DOHH2 (cell line): ENCODE data around the gene BAIAP2.

ENCODE experiments used
- CTCF ChIP-seq: fragments of 200-600 bp; sonication (generic); IDR thresholded peaks from one replicate; pipeline ENCODE4 v1.5.1; 2014; ENCODE audit warnings: antibody characterized with exemption, mild to moderate bottlenecking, low read depth, low read length; ENCODE audit not compliant: poor library complexity, severe bottlenecking
- EZH2phosphoT487 ChIP-seq: fragments of 200-600 bp; sonication (generic); IDR thresholded peaks from 2 replicates; pipeline ENCODE4 v1.6.1; 2017; ENCODE audit warnings: borderline replicate concordance, mild to moderate bottlenecking, antibody characterized with exemption, low read length, moderate library complexity, mixed read lengths

DNA sequence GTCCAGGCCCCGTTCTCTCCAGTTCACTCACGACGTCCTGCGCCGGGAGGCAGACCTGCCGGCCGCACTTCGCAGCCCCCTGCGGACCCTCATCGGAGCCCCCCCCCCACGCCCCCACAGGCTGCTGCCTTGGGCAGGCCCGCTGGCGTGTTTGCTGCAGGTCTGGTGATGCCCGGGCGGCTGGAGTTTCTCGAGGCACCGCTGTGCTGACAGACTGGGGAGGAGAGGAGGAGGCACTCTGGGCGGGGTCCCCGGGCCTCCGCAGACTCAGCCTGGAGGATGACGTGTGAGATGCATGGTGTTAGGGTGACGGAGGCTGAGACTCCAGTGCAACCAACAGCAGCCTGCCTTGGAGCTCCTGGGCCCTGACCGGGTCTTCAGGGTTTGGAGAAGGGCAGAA lies 24.1 kb downstream of the BAIAP2 start:
- TF ChIP-seq CTCF (no peak), EZH2phosphoT487 (no peak)
